ENCODE measurements around the gene TRAIP.

- TF ChIP-seq EZH2 (IDR thresholded peaks at IDR 0.05; ENCODE audit: insufficient read depth, low read length) (no peak), CTCF (IDR thresholded peaks at IDR 0.05; ENCODE audit: insufficient read depth, low read depth, low read length) (no peak)
Observed at GRCh38 chr3:49882166-49882565, 25.8 kb upstream of the TRAIP start.

Measured in astrocyte (in vitro differentiated cells and primary cell).